Mucosa of stomach (tissue), 1 donor: ENCODE data around the gene CUL1.

ENCODE experiments used
- H3K27me3 ChIP-seq: one replicate; pipeline ENCODE4 v1.7.0; 2013; ENCODE audit warnings: mild to moderate bottlenecking, low read length; ENCODE audit not compliant: control insufficient read depth, insufficient read depth
- H3K36me3 ChIP-seq: one replicate; pipeline ENCODE4 v1.7.0; 2013; ENCODE audit warnings: low read length; ENCODE audit not compliant: control insufficient read depth, insufficient read depth
- H3K4me1 ChIP-seq: one replicate; pipeline ENCODE4 v1.7.0; 2013; ENCODE audit warnings: mild to moderate bottlenecking, low read length; ENCODE audit not compliant: control insufficient read depth, insufficient read depth
- H3K4me3 ChIP-seq: one replicate; pipeline ENCODE4 v1.7.0; 2013; ENCODE audit warnings: low read length
- H3K9ac ChIP-seq: one replicate; pipeline ENCODE4 v1.7.0; 2013; ENCODE audit warnings: mild to moderate bottlenecking, low read length, moderate library complexity
- H3K9me3 ChIP-seq: one replicate; pipeline ENCODE4 v1.7.0; 2013; ENCODE audit warnings: mild to moderate bottlenecking, low read length, moderate library complexity; ENCODE audit not compliant: control insufficient read depth
- donor health status: Pancreatic carcinoma.

Gene CUL1

GRCh38 chr7:148828965-148829364, 130.3 kb downstream of the CUL1 start:
- Histone ChIP-seq H3K4me1 (no peaks in the 10 kb centered on the region), H3K36me3 (no peaks in the 10 kb centered on the region), H3K9me3 (no peaks in the 10 kb centered on the region), H3K9ac (no peak overlapping the region), H3K4me3 (no peak overlapping the region), H3K27me3 (no peaks in the 10 kb centered on the region)

- Histone ChIP-seq H3K27me3 (no peaks in the 10 kb centered on the region), H3K36me3 (no peaks in the 10 kb centered on the region), H3K4me1 (no peaks in the 10 kb centered on the region), H3K9ac (no peak overlapping the region), H3K9me3 (no peaks in the 10 kb centered on the region), H3K4me3 (no peak overlapping the region)
Observed at GRCh38 chr7:148830897-148831692, 132.4 kb downstream of the CUL1 start.

GRCh38 chr7:148831782-148832181, 133.1 kb downstream of the CUL1 start:
- Histone ChIP-seq H3K9ac (no peak overlapping the region), H3K4me3 (no peak overlapping the region), H3K4me1 (no peaks in the 10 kb centered on the region), H3K9me3 (no peaks in the 10 kb centered on the region), H3K27me3 (no peaks in the 10 kb centered on the region), H3K36me3 (no peaks in the 10 kb centered on the region)

- Histone ChIP-seq H3K27me3 (no peaks in the 10 kb centered on the region), H3K36me3 (no peaks in the 10 kb centered on the region), H3K9me3 (no peaks in the 10 kb centered on the region), H3K4me1 (no peaks in the 10 kb centered on the region), H3K4me3 (no peak overlapping the region), H3K9ac (no peak overlapping the region)
Observed at GRCh38 chr7:148834605-148835004, 135.9 kb downstream of the CUL1 start.

- no peaks in the 10 kb centered on the region for H3K4me1 ChIP-seq
- no peaks in the 10 kb centered on the region for H3K9me3 ChIP-seq
- no peaks in the 10 kb centered on the region for H3K27me3 ChIP-seq
- H3K9ac ChIP-seq = no peak overlapping the region
- H3K36me3 ChIP-seq = no peaks in the 10 kb centered on the region
- no peak overlapping the region for H3K4me3 ChIP-seq
Observed at GRCh38 chr7:148835854-148836253, 137.2 kb downstream of the CUL1 start.

GRCh38 chr7:148838905-148839304, 140.2 kb downstream of the CUL1 start:
- Histone ChIP-seq H3K36me3 (no peaks in the 10 kb centered on the region), H3K4me3 (no peak overlapping the region), H3K4me1 (no peaks in the 10 kb centered on the region), H3K27me3 (no peaks in the 10 kb centered on the region), H3K9me3 (no peaks in the 10 kb centered on the region), H3K9ac (no peak overlapping the region)

GRCh38 chr7:148847815-148848734, 149.4 kb downstream of the CUL1 start:
- Histone ChIP-seq H3K9me3 (no peaks in the 10 kb centered on the region), H3K27me3 (no peaks in the 10 kb centered on the region), H3K4me3 (no peak overlapping the region), H3K9ac (no peak overlapping the region), H3K36me3 (no peaks in the 10 kb centered on the region), H3K4me1 (no peaks in the 10 kb centered on the region)

- Histone ChIP-seq H3K9ac (no peak overlapping the region), H3K36me3 (no peaks in the 10 kb centered on the region), H3K27me3 (no peaks in the 10 kb centered on the region), H3K9me3 (no peaks in the 10 kb centered on the region), H3K4me1 (no peaks in the 10 kb centered on the region), H3K4me3 (no peak overlapping the region)
Observed at GRCh38 chr7:148849393-148850098, 150.8 kb downstream of the CUL1 start.

- Histone ChIP-seq H3K4me1 (no peaks in the 10 kb centered on the region), H3K9ac (no peak overlapping the region), H3K4me3 (no peak overlapping the region), H3K36me3 (no peaks in the 10 kb centered on the region), H3K9me3 (no peaks in the 10 kb centered on the region), H3K27me3 (no peaks in the 10 kb centered on the region)
Observed at GRCh38 chr7:148850564-148850963, 151.9 kb downstream of the CUL1 start.
